NCI-H1694 treated with DMSO at 0.1 percent for 48 hours (cell line): ENCODE measurements around the gene PKHD1.

ENCODE experiments used
- DNase-seq: peaks from one replicate; lab custom pipeline; 2025; lab: John Stamatoyannopoulos, UW

Gene PKHD1

DNA sequence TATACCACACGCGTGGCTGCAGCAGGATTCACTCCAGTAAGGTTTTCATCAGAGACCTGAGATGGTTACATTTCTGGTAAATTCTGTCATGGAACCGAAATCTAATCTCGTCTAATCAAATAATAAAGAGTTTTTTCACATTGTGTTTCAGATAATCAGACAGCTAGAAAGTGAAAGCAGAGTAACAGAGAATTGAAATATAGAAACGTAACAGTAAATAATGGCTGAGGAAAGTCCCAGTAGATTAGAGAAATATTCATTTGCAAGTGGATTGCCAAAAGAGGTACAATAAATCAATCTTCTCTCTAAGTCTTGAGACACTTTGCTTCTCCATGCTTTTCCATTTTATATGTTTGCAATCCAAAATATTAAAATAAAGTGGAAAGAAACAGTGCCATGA, 42.4 kb downstream of the PKHD1 start:
- DNase-seq = no peak

DNA sequence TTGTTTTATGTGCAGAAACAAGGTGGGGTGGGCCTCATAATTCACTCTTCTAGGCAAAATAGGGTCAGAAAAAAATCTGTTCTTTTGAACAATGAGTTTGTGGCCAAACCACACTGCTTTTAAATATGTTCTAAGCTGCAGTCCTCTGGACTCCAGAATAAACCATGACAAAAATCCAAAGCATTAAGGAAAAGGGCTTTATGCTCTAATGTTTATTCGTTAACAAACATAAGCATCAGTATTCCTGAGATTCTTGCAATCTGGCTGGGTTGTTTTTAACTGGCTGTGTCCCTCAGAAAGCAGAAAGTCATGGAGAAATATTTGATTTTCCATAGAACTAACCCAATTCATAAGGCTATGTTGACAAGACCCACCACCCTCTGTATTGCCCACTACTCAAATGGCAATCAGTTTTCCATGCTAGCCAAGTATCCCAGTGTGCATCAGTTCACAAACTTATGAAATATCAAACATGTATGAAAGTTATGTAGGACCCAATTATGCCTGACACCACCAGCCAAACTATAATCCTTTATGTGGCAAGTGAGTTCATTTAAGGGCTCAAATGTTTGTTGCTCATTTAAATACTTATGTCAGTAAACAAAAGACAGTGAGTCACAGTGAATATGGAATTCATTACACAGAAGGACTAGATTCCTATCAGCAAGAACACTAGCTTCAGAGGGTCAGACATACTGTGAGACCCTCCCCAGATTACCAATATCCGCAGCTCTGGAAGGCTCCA, 45.1 kb downstream of the PKHD1 start:
- DNase-seq = no peak

DNA sequence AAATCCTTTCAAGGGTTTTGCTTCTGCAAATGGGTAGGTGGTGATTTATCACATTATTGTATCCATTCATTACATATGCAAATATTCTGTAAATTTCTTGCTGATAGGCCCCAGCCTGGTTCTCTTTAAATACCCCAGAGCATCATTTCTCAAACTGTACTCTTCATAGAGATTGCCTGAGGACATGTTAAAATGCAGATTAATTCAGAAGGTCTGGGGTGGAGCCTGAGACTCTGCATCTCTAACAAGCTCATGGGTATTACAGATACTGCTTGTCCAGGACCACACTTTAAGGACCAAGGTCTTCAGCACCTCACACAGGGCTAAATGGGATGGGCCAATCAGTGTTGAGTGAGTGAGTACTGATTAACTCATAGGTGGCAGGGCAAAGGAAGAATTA, 46.3 kb downstream of the PKHD1 start:
- no peak for DNase-seq

DNA sequence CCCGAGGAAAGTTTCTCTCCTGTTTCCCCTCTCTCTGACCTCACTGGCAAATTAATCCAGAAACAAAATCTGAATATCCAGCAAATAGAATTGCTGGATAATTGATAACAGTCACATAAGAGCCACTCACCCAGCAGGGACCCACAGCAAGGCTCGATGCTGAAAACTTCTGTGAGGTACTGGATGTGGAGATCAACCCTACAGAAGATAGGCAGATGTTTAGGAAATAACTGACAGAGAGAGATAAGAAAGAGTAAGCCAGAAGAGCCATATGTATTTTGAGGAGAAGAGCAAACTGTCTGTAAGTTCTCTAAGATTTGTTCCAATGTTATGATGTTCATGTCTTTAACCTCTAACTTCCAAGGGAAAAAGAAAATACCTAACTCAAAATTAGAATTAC, 59.7 kb downstream of the PKHD1 start:
- no peak for DNase-seq

GRCh38 chr6:52024451-52025068, 62.9 kb downstream of the PKHD1 start:
- no peak for DNase-seq

DNA sequence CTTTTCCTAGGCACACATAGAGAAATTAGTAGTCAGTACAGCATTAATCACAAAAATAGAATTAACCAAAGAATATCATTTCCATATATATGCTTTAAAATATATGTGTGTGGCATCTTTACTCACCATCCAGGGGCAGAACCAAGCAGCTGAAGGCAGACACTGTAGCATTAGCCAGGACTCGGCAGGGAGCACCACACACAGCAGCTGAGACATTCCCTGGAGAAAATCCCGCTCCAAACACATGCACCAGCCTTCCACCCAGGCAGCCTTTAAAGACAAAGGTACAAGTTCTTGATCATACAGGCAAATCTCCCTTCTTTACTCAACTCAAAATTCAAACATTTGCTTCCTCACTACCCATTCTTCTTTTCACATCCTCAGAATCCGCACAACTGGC, 64.7 kb downstream of the PKHD1 start:
- DNase-seq = no peak

GRCh38 chr6:52020945-52021570, 66.4 kb downstream of the PKHD1 start:
- no peak for DNase-seq

DNA sequence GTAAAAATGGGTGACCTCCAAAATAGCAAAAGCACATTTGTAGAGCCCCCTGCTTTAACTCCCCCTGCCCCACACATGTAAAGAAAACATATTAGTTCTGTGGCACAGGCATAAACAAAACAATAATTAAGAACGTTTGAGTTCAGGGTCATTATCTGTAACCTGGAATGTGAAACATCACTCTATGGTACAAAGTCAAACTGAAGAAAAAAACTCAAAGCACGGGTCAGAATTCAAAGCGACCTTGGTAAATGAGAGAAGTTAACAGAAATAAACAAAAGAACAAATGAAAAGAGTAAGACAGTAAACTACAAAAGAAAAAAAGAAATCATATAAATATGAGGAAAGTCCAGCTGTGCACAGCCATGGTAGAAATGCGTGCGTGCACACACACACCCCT, 67.5 kb downstream of the PKHD1 start:
- no peak for DNase-seq

- DNase-seq = no peak
Observed at GRCh38 chr6:52019092-52019491, 68.3 kb downstream of the PKHD1 start.

DNA sequence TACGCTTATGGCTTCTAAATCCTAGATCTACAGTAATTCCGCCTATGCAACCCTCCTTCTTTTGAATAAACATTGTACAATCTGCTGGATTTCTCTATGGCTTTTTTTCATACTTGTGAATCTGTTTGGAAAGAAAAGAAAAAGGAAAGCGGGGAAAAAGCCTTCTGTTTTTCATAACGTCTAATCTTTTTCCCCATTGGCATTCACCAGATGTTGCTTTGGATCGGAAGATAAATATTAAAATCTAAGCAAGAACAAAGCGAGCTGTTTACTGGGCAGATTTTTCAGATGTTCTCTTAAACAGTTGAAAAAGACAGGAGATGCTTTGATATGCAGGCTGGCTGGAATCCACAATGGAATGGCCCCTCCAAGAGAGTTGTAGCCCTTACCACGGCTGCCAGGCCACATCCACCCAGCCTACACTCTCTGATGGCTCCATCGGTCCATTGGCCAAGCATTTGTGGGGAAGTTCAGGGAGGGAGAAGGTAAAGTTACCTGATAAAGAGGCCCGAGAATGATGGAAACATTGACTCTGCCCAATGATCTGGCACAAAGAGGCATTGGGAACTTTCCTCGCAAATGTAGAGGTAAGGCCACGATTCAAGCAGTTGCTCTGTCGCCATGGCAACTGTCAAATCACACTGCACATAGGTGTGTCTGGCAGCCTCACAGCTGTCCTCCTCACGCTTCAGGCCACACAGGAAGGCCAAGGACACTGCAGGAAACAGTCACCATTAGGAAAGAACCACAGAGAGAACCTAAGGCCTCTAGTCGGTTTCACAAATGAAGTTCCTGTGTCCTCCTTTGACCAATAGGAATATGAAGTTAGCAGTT, 70.3 kb downstream of the PKHD1 start:
- DNase-seq = no peak

DNA sequence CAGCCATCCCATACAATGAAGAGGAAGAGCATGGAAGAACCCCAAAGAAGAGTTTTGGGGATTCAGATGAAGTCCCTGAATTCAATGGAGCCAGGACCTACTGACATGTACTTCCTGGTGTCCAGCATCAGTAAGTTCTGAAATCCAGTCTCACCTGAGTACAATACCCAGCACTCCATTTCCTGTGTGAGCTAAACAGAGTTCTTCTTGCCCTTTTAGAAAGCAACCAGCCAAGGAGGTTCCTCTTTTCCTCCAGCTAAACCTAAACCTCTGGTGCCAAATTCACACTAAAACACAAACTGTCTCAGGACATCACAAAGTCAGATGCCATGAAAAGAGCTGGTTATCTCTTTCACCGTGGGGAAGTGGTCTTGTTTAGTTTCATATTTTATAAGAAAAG, 71.5 kb downstream of the PKHD1 start:
- DNase-seq = no peak

DNA sequence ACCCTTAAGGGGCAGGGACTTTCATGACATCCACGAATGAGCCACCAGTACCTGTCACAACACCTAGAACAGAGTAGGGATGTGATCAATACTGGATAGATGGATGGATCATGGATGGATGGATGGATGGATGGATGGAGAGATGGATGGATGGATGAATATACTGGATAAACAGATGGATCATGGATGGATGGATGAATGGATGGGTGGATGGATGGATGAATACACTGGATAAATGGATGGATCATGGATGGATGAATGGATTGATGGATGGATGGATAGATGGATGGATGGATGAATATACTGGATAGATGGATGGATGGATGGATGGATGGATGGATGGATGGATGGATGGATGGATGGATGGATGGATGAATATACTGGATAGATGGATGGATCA, 73.0 kb downstream of the PKHD1 start:
- DNase-seq = no peak

GRCh38 chr6:52013035-52013434, 74.4 kb downstream of the PKHD1 start:
- no peak for DNase-seq

- DNase-seq = no peak
Observed at GRCh38 chr6:52012582-52012981, 74.8 kb downstream of the PKHD1 start.

- no peak for DNase-seq
Observed at GRCh38 chr6:52010806-52011205, 76.6 kb downstream of the PKHD1 start.

- DNase-seq = no peak
Observed at GRCh38 chr6:52010145-52010544, 77.3 kb downstream of the PKHD1 start.

GRCh38 chr6:52009466-52010140, 77.8 kb downstream of the PKHD1 start:
- DNase-seq = no peak

DNA sequence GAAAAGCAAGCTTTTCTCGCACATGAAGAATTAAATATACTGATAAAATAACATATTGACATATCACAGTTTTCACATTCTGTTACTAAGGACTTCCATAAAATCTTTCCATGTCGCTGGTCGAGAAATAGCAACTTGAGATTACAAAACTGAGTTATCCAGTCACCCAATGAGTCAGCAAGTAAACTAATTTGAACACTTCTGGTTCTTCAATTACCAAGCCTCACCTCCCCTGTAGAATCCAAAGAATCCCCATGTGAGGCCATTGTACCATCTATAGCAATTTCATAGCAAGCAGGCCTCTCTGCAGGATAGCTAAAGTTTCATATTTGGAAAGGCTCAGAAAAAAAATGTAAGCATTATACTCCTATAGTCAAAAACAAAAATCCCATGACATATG, 87.3 kb downstream of the PKHD1 start:
- DNase-seq = no peak

DNA sequence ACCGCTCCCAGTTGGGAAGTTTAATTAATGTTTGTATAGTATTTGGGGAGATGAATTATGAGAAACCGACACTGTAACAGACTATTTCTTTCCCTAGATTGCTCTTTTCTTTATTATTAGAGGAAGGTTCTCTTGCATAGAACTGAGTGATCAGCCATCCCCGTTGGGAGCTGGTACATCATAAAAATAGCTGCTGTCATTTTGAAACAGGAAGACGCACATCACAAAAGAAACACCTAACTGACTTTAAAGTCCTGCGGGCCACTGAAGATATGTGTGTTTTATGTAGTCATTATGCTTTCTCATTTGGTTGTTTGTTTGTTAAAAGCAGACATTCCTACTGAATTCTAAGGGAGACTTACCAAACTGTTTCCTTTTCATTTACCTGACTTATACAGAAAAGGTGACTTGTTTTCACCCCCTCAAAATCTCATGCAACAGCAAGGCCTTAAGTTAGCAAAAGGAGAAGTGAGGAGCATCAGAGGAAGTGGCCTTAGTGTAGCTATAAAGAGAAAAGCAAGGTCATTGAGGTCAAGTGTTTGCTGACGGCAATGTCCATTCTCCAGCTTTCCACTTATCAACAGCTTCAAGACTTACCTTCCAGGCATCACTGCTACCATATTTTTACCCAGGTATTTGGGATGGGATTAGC, 91.0 kb downstream of the PKHD1 start:
- no peak for DNase-seq

- no peak for DNase-seq
Observed at GRCh38 chr6:51995214-51995755, 92.1 kb downstream of the PKHD1 start.

DNA sequence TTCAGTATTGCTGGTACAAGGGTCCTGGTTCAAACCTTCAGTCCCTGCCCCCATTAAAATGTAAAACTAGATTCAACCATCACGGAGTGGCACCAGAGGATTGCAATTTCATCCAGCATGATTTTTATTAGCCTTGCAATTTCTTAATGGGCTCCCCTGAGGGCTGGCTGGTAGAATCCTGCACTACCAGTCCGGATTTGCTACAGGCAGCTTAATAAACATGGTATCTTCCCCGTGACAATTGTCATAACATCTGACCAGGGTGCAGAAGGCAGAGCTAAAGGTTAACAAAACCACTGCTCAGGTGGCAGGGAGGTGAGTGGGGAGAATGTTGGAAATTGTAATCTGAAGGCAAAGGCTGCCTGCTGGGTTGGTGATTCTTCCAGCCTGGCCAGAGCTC, 94.5 kb downstream of the PKHD1 start:
- no peak for DNase-seq
